Testis (tissue), 3 donors: ENCODE measurements around the gene SLC17A5. TPM values are rescaled to one million over a fixed set of nuclear protein-coding genes. Genes with fewer than 3 reads are reported as not detected.
"Not testable (repeated sequence)": the region's sequence is repeated elsewhere in the genome, so short reads cannot be mapped to it uniquely, and the experiment has no call there.

Experiments used
- DNase-seq: peaks from one replicate; pipeline ENCODE4 v3.0.0-alpha.2; 2019
- H3K27ac ChIP-seq, 2 donors: fragments of 200-600 bp; sonication (generic); one replicate each; pipeline ENCODE4 v1.5.1; 2019
- H3K27me3 ChIP-seq: fragments of 200-600 bp; sonication (generic); one replicate; pipeline ENCODE4 v1.5.1; 2019
- H3K36me3 ChIP-seq: fragments of 200-600 bp; sonication (generic); one replicate; pipeline ENCODE4 v1.5.1; 2017; ENCODE audit warnings: low read depth; ENCODE audit errors: missing control alignments
- H3K4me1 ChIP-seq: fragments of 200-600 bp; sonication (generic); one replicate; pipeline ENCODE4 v1.5.1; 2019
- H3K4me3 ChIP-seq, 2 donors: fragments of 200-600 bp; sonication (generic); one replicate each; pipeline ENCODE4 v1.5.1; 2017 to 2019
- H3K9me3 ChIP-seq: fragments of 200-600 bp; sonication (generic); one replicate; pipeline ENCODE4 v1.5.1; 2017
- POLR2A ChIP-seq: fragments of 450-650 bp; IDR thresholded peaks from one replicate; pipeline ENCODE4 v1.6.1; 2017; ENCODE audit warnings: antibody characterized with exemption, mild to moderate bottlenecking, moderate library complexity
- WGBS, 2 donors: methylation state at CpG; one replicate each; pipeline ENCODE4 v1.1.5; 2018; 5-methylcytosine and 5-hydroxymethylcytosine counted together
- intact Hi-C: fragments of 100-400 bp; cut with DNase I; formaldehyde crosslinking; loops from one replicate; pipeline ENCODE4 v1.15.1; 2023; ENCODE audit warnings: low total_unique reads
- polyA plus RNA-seq: library from polyadenylated mRNA; stranded (reverse); fragments of 350-450 nt; fragmentation: Illumina TruSeq; extraction: RNeasy Lipid Tissue Mini Kit (QIAGEN cat#74804); gene quantifications from one replicate; pipeline ENCODE4 v1.2.3, GENCODE V29; 2014; ENCODE audit warnings: low read depth, low replicate concordance; ENCODE audit not compliant: insufficient read depth
- total RNA-seq, 2 donors: library from RNA; depleted of rRNA; stranded (reverse); fragments of >200 nt; gene quantifications; one replicate each; pipeline ENCODE4 v1.2.3, GENCODE V29; 2016
- TF ChIP-seq, protein P1 (sequence below), 3 experiments: fragments of 450-650 bp in 2 of 3; fragments of 200-600 bp in 1 of 3; sonication (generic) in 1 of 3; IDR thresholded peaks; one replicate each; pipeline ENCODE4 v1.5.1; 2016 to 2019; ENCODE audit warnings: antibody characterized with exemption in 3 of 3, mild to moderate bottlenecking in 2 of 3, moderate library complexity in 1 of 3

SLC17A5 gene
- total and polyA plus RNA-seq, 3 donors from 2014 or later = 8.7 to 16.1 (median 12.5) TPM

- H3K4me3 ChIP-seq = no peak overlapping the region
- H3K27me3 ChIP-seq = no peaks in the 10 kb centered on the region
- TF ChIP-seq, protein P1, sequence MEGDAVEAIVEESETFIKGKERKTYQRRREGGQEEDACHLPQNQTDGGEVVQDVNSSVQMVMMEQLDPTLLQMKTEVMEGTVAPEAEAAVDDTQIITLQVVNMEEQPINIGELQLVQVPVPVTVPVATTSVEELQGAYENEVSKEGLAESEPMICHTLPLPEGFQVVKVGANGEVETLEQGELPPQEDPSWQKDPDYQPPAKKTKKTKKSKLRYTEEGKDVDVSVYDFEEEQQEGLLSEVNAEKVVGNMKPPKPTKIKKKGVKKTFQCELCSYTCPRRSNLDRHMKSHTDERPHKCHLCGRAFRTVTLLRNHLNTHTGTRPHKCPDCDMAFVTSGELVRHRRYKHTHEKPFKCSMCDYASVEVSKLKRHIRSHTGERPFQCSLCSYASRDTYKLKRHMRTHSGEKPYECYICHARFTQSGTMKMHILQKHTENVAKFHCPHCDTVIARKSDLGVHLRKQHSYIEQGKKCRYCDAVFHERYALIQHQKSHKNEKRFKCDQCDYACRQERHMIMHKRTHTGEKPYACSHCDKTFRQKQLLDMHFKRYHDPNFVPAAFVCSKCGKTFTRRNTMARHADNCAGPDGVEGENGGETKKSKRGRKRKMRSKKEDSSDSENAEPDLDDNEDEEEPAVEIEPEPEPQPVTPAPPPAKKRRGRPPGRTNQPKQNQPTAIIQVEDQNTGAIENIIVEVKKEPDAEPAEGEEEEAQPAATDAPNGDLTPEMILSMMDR (IDR thresholded peaks at IDR 0.05) = no peak
- TF ChIP-seq POLR2A = no peak
- no peak overlapping the region for H3K27ac ChIP-seq
- H3K4me1 ChIP-seq = no peaks in the 10 kb centered on the region
- H3K36me3 ChIP-seq = no peaks in the 10 kb centered on the region
- 82 to 93% methylated on average over 4 of the region's 4 CpGs for WGBS, 2 donors
- H3K9me3 ChIP-seq = no peaks in the 10 kb centered on the region
- DNase-seq = no peak
- intact Hi-C loops = no loop called here
These were observed 28.9 kb downstream of the SLC17A5 start for GRCh38 chr6:73624896-73625295.

GRCh38 chr6:73623480-73623879 lies 30.3 kb downstream of the SLC17A5 start:
- 95 to 98% methylated on average over 8 of the region's 8 CpGs for WGBS, 2 donors
- H3K9me3 ChIP-seq, H3K4me1 ChIP-seq, intact Hi-C loops, H3K4me3 ChIP-seq, H3K36me3 ChIP-seq, H3K27ac ChIP-seq, H3K27me3 ChIP-seq, DNase-seq: not testable (repeated sequence)

DNA sequence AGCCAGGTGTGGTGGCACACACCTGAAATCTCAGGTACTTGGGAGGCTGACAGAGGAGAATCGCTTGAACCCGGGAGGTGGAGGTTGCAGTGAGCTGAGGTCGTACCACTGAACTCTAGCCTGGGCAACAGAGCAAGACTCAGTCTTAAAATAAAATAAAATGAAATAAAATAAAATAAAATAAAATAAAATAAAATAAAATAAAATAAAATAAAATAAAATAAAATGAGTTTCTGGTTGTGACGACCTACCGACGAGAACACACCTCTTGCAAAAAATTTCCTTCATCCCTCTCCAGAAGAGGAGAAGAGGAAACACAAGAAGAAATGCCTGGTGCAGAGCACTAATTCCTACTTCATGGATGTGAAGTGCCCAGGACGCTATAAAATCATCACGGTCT lies 35.7 kb downstream of the SLC17A5 start:
- H3K4me1 ChIP-seq, DNase-seq, H3K36me3 ChIP-seq, H3K4me3 ChIP-seq, H3K27me3 ChIP-seq, H3K27ac ChIP-seq, H3K9me3 ChIP-seq: not testable (repeated sequence)
- intact Hi-C loops = loop anchor here (10.0 kb wide), 1 partner anchor 93 kb away; the partner anchor contains the start of gene EEF1A1
- WGBS, 2 donors = 89 to 92% methylated on average over 8 of the region's 8 CpGs

GRCh38 chr6:73614802-73615201 lies 39.0 kb downstream of the SLC17A5 start:
- intact Hi-C loops = loop anchor here (10.0 kb wide), 1 partner anchor 90 kb away; the partner anchor contains the start of gene EEF1A1
- no peaks in the 10 kb centered on the region for H3K36me3 ChIP-seq
- no peak for DNase-seq
- H3K9me3 ChIP-seq = no peaks in the 10 kb centered on the region
- TF ChIP-seq POLR2A = no peak
- TF ChIP-seq, protein P1 (IDR thresholded peaks at IDR 0.05) = no peak
- 76 to 82% methylated on average over 6 of the region's 6 CpGs for WGBS, 2 donors
- no peaks in the 10 kb centered on the region for H3K4me1 ChIP-seq
- H3K27me3 ChIP-seq = no peaks in the 10 kb centered on the region
- no peak overlapping the region for H3K27ac ChIP-seq
- no peak overlapping the region for H3K4me3 ChIP-seq

GRCh38 chr6:73613806-73614536 lies 39.8 kb downstream of the SLC17A5 start:
- no peaks in the 10 kb centered on the region for H3K9me3 ChIP-seq
- H3K4me3 ChIP-seq = no peak overlapping the region
- H3K27me3 ChIP-seq = no peaks in the 10 kb centered on the region
- intact Hi-C loops = loop anchor here (10.0 kb wide), 1 partner anchor 89 kb away; the partner anchor contains the start of gene EEF1A1
- TF ChIP-seq, protein P1 (IDR thresholded peaks at IDR 0.05) = no peak
- no peak for TF ChIP-seq POLR2A
- no peak for DNase-seq
- H3K4me1 ChIP-seq = no peaks in the 10 kb centered on the region
- WGBS, 2 donors = 78 to 94% methylated on average over 6 of the region's 6 CpGs
- no peak overlapping the region for H3K27ac ChIP-seq
- H3K36me3 ChIP-seq = no peaks in the 10 kb centered on the region

DNA sequence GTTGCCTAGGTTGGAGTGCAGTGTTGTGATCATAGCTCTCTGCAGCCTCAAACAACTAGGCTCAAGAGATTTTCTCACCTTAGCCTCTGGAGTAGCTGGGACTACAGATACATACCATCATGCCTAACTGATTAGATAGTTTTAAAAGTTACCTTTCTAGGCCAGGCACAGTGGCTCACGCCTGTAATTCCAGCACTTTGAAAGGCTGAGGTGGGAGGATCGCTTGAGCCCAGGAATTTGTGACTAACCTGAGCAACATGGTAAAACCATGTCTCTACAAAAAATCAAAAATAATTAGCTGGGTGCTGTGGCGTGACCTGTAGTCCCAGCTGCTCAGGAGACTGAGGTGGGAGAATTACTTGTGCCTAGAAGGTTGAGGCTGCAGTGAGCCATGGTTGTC lies 41.2 kb downstream of the SLC17A5 start:
- Histone ChIP-seq H3K4me1 (no peaks in the 10 kb centered on the region), H3K4me3 (no peak overlapping the region), H3K27ac (no peak overlapping the region), H3K27me3 (no peaks in the 10 kb centered on the region), H3K36me3 (no peaks in the 10 kb centered on the region), H3K9me3 (no peaks in the 10 kb centered on the region)
- 72 to 80% methylated on average over 3 of the region's 3 CpGs for WGBS, 2 donors
- intact Hi-C loops = loop anchor here (10.0 kb wide), 1 partner anchor 88 kb away; the partner anchor contains the start of gene EEF1A1
- DNase-seq = no peak
- TF ChIP-seq POLR2A = no peak
- TF ChIP-seq, protein P1 (IDR thresholded peaks at IDR 0.05) = no peak
